SJCRH30 (cell line): ENCODE results near the gene ANKRD22. TPM values are rescaled to one million over a fixed set of nuclear protein-coding genes. Genes with fewer than 3 reads are reported as not detected.
"Not testable (repeated sequence)": the region's sequence is repeated elsewhere in the genome, so short reads cannot be mapped to it uniquely, and the experiment has no call there.

Experiments used
- DNase-seq, 2 experiments: peaks; one replicate each; pipeline ENCODE4 v3.0.0-alpha.2; 2015 to 2020
- H3K27ac ChIP-seq: fragments of 250-450 bp; sonication (Bioruptor Pico); 2 replicates; pipeline ENCODE4 v1.5.1; 2020; ENCODE audit warnings: mild to moderate bottlenecking, moderate library complexity
- H3K27me3 ChIP-seq: fragments of 250-450 bp; sonication (Bioruptor Pico); 2 replicates; pipeline ENCODE4 v1.5.1; 2020; ENCODE audit warnings: mild to moderate bottlenecking, moderate library complexity
- H3K36me3 ChIP-seq: fragments of 250-450 bp; sonication (Bioruptor Pico); 2 replicates; pipeline ENCODE4 v1.5.1; 2020; ENCODE audit warnings: mild to moderate bottlenecking, moderate library complexity
- H3K4me1 ChIP-seq: fragments of 250-450 bp; sonication (Bioruptor Pico); 2 replicates; pipeline ENCODE4 v1.5.1; 2020; ENCODE audit warnings: mild to moderate bottlenecking, moderate library complexity
- H3K4me3 ChIP-seq: fragments of 250-450 bp; sonication (Bioruptor Pico); 2 replicates; pipeline ENCODE4 v1.5.1; 2020; ENCODE audit warnings: mild to moderate bottlenecking, moderate library complexity
- H3K9me3 ChIP-seq: fragments of 250-450 bp; sonication (Bioruptor Pico); replicated peaks from 2 replicates; pipeline ENCODE4 v1.5.1; 2020; ENCODE audit warnings: mild to moderate bottlenecking, moderate library complexity
- total RNA-seq: library from RNA; depleted of rRNA; stranded (reverse); fragments of >200 nt; shearing (Covaris generic); gene quantifications from 2 replicates; pipeline ENCODE4 v1.2.3, GENCODE V29; 2014

ANKRD22 gene
- total RNA-seq, 1 experiment from 2014 or later = not detected

- Histone ChIP-seq H3K36me3 (no peaks in the 10 kb centered on the region), H3K4me1 (no peaks in the 10 kb centered on the region), H3K9me3 (no peaks in the 10 kb centered on the region), H3K27ac (no peak overlapping the region), H3K4me3 (no peak overlapping the region), H3K27me3 (no peaks in the 10 kb centered on the region)
- no peak for DNase-seq
Observed at GRCh38 chr10:88858491-88858890, 6.8 kb upstream of the ANKRD22 start.

- no peaks in the 10 kb centered on the region for H3K4me1 ChIP-seq
- H3K36me3 ChIP-seq = no peaks in the 10 kb centered on the region
- no peaks in the 10 kb centered on the region for H3K27me3 ChIP-seq
- no peaks in the 10 kb centered on the region for H3K9me3 ChIP-seq
- DNase-seq = no peak
- no peak overlapping the region for H3K27ac ChIP-seq
- H3K4me3 ChIP-seq = no peak overlapping the region
Observed at GRCh38 chr10:88857831-88858230, 6.2 kb upstream of the ANKRD22 start.

DNA sequence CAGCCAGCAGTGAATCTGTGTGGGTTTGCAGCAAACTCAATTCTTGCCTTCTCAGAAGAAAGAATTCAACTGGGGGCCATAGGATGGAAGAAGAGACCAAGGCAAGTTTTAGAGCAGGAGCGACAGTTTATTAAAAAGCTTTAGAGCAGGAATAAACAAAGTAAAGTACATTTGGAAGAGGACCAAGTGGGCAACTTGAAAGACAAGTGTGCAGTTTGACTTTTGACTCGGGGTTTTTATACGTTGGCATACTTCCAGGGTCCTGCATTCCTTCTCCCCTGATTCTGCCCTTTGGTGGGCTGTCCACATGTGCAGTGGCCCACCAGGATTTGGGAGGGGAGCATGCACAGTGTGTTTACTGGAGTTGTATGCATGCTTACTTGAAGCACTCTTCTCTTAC, 3.0 kb upstream of the ANKRD22 start:
- Histone ChIP-seq H3K9me3 (no peaks in the 10 kb centered on the region), H3K4me1 (no peaks in the 10 kb centered on the region), H3K36me3 (no peaks in the 10 kb centered on the region), H3K27ac (no peak overlapping the region), H3K4me3 (no peak overlapping the region), H3K27me3 (no peaks in the 10 kb centered on the region)
- no peak for DNase-seq

DNA sequence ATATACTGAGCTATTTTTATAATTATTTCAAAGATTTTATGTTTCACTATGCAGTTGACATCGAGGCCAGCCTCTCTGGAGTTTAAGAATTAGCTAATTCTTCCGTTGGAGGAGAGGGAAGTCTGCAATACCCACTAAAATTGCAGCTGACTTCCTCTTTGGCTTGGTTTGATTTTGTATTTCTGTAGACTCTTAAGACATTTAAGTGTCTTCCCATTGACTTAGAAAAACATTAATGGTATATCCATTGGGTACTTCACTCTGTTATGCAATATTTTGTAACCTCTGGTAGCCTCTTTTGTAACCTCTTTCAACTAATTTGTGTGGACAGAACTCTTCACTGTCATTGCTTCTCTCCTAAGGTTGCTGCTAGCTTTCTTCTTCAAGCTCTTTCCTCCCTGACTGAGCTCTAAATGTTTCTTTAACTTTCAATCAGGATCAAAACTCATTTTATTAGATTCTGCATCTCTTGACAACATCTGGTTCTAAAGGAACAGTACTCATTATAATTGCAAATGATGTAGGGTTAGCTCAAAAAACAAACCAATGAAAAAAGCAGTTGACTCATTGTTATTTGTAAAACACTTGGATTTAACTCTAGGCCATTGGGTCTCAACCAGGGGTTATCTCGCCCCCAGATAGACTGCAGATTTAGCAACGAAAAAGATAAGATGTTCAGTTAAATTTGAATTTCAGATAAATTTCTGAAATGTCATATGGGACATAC, 1.7 kb upstream of the ANKRD22 start:
- Histone ChIP-seq H3K4me1 (no peaks in the 10 kb centered on the region), H3K4me3 (no peak overlapping the region), H3K27me3 (no peaks in the 10 kb centered on the region), H3K9me3 (no peaks in the 10 kb centered on the region), H3K27ac (no peak overlapping the region), H3K36me3 (no peaks in the 10 kb centered on the region)
- no peak for DNase-seq

- H3K27ac ChIP-seq = no peak overlapping the region
- no peaks in the 10 kb centered on the region for H3K36me3 ChIP-seq
- H3K9me3 ChIP-seq = no peaks in the 10 kb centered on the region
- no peaks in the 10 kb centered on the region for H3K27me3 ChIP-seq
- H3K4me1 ChIP-seq = no peaks in the 10 kb centered on the region
- no peak for DNase-seq
- no peak overlapping the region for H3K4me3 ChIP-seq
Observed at GRCh38 chr10:88852327-88852726, 683 bp upstream of the ANKRD22 start.

DNA sequence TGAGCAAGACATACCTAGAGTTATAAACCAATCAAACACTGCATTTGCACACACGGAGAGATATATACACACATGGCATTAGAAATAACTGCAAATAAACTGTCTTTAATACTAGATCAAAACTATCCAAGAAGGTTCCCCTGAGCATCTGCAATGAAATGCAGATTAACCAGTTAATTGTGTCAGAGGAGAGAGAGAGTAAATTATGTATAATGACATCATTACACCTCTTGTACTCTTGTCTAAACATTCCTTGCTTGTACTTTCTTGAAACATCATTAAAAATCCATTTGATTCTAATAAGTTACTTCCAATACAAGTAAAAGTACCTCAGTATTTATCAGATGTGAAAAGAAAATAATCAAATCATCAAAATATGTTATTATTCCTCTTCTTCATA, 932 bp downstream of the ANKRD22 start:
- Histone ChIP-seq H3K27ac (no peak overlapping the region), H3K4me3 (no peak overlapping the region), H3K27me3 (no peaks in the 10 kb centered on the region), H3K9me3 (no peaks in the 10 kb centered on the region), H3K4me1 (no peaks in the 10 kb centered on the region), H3K36me3 (no peaks in the 10 kb centered on the region)
- no peak for DNase-seq

DNA sequence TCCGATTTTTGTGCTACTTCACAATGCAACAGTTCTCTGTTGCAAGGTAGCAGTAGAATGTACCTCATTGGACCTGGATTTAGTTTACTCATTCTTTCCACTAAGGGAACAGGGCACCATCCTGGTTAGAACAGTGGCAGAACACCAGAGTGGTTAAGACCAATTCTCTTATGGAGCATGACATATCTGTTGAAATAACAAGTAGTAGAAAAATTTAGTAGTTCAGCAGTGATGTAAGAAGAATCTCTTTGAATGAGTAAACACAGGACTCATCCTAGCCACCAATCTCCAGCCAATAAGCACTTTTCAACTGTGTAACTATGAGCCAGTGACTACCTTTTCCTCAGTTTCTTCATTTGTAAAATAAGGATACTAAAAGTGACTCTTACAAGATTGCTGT, 2.4 kb downstream of the ANKRD22 start:
- Histone ChIP-seq H3K27ac (no peak overlapping the region), H3K36me3 (no peaks in the 10 kb centered on the region)
- no peak for DNase-seq

DNA sequence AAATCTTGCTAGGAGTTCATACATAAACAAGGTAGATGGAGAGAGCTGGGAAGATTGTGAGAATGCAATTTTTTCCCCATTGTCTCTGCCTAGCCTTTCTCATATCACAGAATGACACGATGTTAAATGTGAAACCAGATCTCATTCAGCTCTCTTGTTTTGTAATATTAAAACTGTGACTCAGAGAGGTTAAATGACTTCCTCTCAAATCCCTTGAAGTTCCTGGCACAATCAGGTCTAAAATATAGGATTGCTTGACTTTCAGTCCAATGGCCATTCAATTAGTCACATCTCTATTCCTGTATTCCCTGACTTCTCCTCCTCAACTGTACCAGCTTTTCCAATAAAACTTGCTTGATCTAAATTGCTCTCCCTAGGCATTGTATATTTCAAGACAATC, 3.1 kb downstream of the ANKRD22 start:
- no peak overlapping the region for H3K27ac ChIP-seq

More for the DNA sequence above, 2.4 kb downstream of the ANKRD22 start:
- Histone ChIP-seq H3K4me1 (no peaks in the 10 kb centered on the region), H3K4me3 (no peak overlapping the region), H3K27me3 (no peaks in the 10 kb centered on the region), H3K9me3 (no peaks in the 10 kb centered on the region)

GRCh38 chr10:88843171-88843570, 8.5 kb downstream of the ANKRD22 start:
- Histone ChIP-seq H3K4me3 (no peak overlapping the region), H3K27me3 (no peaks in the 10 kb centered on the region)

More for the DNA sequence above, 3.1 kb downstream of the ANKRD22 start:
- no peaks in the 10 kb centered on the region for H3K36me3 ChIP-seq
- H3K4me3 ChIP-seq = no peak overlapping the region
- no peaks in the 10 kb centered on the region for H3K4me1 ChIP-seq
- DNase-seq = no peak
- H3K9me3 ChIP-seq = no peaks in the 10 kb centered on the region
- H3K27me3 ChIP-seq = no peaks in the 10 kb centered on the region

GRCh38 chr10:88841316-88842111, 10.1 kb downstream of the ANKRD22 start:
- Histone ChIP-seq H3K36me3 (no peaks in the 10 kb centered on the region), H3K27me3 (no peaks in the 10 kb centered on the region), H3K27ac (no peak overlapping the region), H3K4me3 (no peak overlapping the region), H3K4me1 (no peaks in the 10 kb centered on the region), H3K9me3 (no peaks in the 10 kb centered on the region)
- no peak for DNase-seq

More at GRCh38 chr10:88843171-88843570, 8.5 kb downstream of the ANKRD22 start:
- H3K9me3 ChIP-seq = no peaks in the 10 kb centered on the region
- H3K27ac ChIP-seq = no peak overlapping the region
- H3K4me1 ChIP-seq = no peaks in the 10 kb centered on the region
- no peaks in the 10 kb centered on the region for H3K36me3 ChIP-seq
- DNase-seq = no peak

GRCh38 chr10:88840881-88841280, 10.8 kb downstream of the ANKRD22 start:
- H3K9me3 ChIP-seq = no peaks in the 10 kb centered on the region
- H3K4me1 ChIP-seq = no peaks in the 10 kb centered on the region
- H3K36me3 ChIP-seq = no peaks in the 10 kb centered on the region
- no peak overlapping the region for H3K4me3 ChIP-seq
- no peak overlapping the region for H3K27ac ChIP-seq
- H3K27me3 ChIP-seq = no peaks in the 10 kb centered on the region
- DNase-seq = no peak

DNA sequence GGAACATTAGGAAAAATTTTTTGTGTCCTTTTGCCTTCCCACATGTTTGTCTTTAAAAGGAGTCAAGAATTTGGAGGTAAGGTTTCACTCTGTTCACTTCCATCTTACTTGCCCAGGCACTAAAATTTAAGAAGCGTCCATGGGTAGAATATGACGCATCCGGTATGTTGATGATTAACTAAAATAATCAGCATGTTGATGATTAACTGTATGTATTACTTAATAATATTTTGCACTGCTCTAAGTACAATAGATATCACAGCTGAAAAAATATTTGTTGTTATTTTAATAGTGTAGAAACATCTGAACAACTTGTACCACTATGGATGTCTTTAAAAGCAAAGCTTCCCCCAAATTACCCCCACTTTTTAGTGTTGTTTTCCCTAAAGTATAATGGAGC, 11.5 kb downstream of the ANKRD22 start:
- H3K27ac ChIP-seq = no peak overlapping the region
- DNase-seq = no peak
- no peaks in the 10 kb centered on the region for H3K4me1 ChIP-seq
- H3K9me3 ChIP-seq = no peaks in the 10 kb centered on the region
- H3K36me3 ChIP-seq = no peaks in the 10 kb centered on the region
- no peaks in the 10 kb centered on the region for H3K27me3 ChIP-seq
- H3K4me3 ChIP-seq = no peak overlapping the region

DNA sequence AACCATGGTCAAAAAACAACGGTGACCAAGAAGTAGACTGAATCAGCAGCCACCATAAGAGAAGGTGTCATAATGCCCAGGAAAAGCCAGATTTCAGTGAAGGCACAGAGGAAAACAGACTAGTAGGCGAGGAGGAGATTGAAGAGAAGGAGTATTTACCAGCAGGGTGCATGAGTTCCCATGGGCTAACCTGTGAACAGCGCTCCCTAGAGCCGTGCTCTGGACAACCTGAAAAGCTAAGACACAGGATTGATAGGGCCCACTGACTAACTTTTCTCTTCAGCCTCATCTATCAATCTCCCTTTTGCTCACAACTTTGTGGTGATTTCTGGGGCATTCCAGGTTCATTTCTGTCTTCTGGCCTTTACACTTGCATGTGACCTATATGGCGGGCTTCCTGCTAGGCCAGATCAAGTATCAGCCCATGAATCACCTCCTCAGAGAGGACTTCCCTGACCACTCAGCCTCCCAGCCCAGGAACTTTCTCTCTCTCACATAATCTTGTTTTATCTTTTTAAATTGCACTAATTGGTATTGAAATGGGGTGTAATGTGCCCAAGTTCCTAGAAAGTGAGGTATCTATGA, 12.8 kb downstream of the ANKRD22 start:
- Histone ChIP-seq H3K36me3 (no peaks in the 10 kb centered on the region), H3K27me3 (no peaks in the 10 kb centered on the region), H3K27ac (no peak overlapping the region), H3K4me3 (no peak overlapping the region), H3K4me1 (no peaks in the 10 kb centered on the region), H3K9me3 (no peaks in the 10 kb centered on the region)
- DNase-seq = no peak

DNA sequence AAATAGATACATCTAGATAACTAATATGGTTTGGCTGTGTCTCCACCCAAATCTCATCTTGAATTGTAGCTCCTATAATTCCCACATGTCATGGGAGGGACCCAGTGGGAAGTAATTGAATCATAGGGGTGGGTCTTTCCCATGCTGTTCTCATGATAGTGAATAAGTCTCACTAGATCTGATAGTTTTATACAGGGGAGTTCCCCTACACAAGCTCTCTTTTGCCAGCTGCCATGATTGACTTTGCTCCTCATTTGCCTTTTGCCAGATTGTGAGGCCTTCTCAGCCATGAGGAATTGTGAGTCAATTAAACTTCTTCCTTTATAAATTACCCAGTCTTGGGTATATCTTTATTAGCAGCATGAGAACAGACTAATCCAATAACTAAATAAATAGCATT, 14.0 kb downstream of the ANKRD22 start:
- not testable (repeated sequence) for H3K4me1 ChIP-seq, H3K9me3 ChIP-seq, H3K4me3 ChIP-seq, H3K27me3 ChIP-seq, H3K27ac ChIP-seq, H3K36me3 ChIP-seq, DNase-seq

DNA sequence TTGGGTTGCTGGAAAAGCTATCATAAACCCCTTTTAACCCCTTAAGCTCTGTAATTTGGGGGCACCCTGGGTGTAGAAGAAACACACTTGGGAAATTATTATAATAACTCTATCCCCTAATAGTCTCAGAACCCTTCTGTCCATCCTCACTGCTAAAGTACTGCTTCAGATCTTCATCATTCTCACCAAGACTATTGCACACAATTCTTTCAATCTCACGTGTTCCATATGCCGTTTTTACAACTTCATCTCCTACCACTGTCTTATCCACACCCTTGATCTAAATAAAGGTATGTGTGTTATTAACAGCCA, 15.8 kb downstream of the ANKRD22 start:
- no peak for DNase-seq
- H3K27ac ChIP-seq = no peak overlapping the region
- no peaks in the 10 kb centered on the region for H3K9me3 ChIP-seq
- no peaks in the 10 kb centered on the region for H3K36me3 ChIP-seq
- H3K27me3 ChIP-seq = no peaks in the 10 kb centered on the region
- no peaks in the 10 kb centered on the region for H3K4me1 ChIP-seq
- H3K4me3 ChIP-seq = no peak overlapping the region
